ENCODE data around the gene NSL1.
"Not testable (repeated sequence)": the region's sequence is repeated elsewhere in the genome, so short reads cannot be mapped to it uniquely, and the experiment has no call there.

The NSL1 gene, protein sequence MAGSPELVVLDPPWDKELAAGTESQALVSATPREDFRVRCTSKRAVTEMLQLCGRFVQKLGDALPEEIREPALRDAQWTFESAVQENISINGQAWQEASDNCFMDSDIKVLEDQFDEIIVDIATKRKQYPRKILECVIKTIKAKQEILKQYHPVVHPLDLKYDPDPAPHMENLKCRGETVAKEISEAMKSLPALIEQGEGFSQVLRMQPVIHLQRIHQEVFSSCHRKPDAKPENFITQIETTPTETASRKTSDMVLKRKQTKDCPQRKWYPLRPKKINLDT

DNA sequence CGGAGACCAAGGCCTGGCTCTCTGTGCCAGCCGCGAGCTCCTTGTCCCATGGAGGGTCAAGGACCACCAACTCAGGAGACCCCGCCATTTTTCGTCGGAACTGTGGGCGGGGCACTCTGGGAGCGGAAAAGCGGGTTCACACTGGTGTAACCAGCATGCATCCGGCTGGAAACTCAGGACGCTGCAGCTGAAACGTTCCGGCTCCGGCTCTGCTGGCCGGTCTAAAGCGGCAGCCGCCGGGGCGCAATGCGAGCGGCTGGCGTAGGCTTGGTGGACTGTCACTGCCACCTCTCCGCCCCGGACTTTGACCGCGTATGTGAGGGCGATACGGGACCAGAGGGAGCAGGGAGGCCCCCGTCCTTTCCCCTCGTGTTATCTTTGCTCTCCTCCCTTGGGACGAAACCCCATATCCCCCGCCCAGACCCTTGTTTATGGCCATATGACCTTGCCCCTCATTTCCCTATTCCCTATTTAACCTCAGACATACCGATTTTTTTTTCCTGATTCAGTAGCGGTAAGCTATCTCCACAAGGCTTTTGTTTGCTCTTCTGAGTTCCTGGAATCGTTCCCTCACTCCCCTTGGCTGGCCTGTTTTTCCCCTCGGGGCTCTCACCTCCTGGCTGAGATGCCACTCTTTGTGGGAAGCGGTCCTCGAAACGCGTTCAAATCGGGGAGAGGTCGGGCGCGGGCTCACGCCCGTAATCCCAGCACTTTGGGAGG is at the start of gene NSL1, which contains the start of gene TATDN3:
Gene NSL1 (minus strand): TSS at position 102 of the 720 bp plus-strand sequence. CDS start 14 bp downstream, at position 88.
Gene TATDN3 (plus strand): TSS at position 219 of the 720 bp plus-strand sequence. CDS start 28 bp downstream, at position 247.
- DNase-seq (ENCODE audit: low spot score): peak; percentile 90

DNA sequence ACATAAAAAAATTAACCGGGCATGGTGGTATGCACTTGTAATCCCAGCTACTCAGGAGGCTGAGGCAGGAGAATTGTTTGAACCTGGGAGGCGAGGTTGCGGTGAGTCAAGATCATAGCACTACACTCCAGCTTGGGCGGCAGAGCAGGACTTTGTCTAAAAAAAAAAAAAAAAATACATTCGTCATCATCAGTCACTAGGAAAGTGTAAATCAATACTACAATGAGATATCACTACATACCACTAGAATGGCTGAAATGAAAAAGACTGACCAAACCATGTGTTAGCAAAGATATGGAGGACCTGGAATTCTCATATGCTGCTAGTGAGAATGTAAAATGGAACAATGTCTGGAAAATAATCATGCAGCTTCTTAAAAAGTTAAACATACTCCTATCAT is 46.6 kb upstream of the NSL1 start:
- no peak for DNase-seq (ENCODE audit: low spot score)

DNA sequence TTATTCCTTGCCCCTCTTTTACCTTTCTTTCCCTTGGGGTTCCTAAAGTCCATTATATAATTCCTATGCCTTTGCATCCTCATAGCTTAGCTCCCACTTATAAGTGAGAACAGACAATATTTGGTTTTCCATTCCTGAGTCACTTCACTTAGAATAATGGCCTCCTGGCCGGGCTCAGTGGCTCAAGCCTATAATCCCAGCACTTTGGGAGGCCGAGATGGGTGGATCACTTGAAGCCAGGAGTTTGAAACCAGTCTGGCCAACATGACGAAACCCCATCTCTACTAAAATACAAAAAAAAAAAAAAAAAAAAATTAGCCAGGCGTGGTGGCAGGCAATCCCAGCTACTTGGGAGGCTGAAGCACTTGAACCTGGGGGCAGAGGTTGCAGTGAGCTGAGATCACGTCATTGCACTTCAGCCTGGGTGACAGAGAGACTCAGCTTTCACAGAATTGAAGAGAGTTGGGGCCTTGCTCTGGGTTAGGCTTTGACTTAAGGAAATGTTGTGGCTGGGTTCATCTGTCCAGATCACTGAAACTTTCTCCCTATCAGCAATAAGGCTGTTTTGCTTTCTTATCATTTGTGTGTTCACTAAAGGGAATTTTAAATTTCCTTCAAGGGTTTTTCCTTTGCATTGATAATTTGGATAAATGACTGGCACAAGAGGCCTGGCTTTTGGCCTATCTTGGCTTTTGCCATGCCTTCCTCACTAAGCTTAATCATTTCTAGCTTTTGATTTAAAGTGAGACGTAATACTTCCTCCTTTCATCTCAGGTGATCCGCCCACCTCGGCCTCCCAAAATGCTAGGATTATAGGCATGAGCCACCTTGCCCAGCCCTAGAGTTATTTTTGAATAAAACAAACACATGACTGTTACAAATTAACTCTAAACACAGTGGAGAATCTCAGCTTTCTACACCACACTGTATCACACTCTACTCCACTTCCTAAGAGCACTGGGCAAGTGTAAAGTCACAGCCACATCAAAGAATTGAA is 41.9 kb upstream of the NSL1 start:
- not testable (repeated sequence) for DNase-seq (ENCODE audit: low spot score)

DNA sequence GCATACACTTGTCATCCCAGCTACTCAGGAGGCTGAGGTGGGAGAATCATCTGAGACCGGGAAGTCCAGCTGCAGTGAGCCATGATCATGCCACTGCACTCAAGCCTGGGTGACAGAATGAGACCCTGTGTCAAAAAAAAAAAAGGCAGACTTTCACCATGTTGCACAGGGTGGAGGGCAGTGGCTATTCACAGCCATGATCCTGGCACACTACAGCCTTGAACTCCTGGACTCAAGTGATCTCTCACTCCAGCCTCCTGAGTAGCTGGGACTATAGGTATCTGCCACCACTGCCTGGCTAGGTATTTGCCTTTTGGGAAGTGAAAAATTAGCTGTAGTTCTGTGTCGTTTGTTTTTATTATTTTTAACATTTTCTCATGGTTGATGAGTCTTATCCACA is 36.8 kb upstream of the NSL1 start:
- DNase-seq (ENCODE audit: low spot score): no peak

DNA sequence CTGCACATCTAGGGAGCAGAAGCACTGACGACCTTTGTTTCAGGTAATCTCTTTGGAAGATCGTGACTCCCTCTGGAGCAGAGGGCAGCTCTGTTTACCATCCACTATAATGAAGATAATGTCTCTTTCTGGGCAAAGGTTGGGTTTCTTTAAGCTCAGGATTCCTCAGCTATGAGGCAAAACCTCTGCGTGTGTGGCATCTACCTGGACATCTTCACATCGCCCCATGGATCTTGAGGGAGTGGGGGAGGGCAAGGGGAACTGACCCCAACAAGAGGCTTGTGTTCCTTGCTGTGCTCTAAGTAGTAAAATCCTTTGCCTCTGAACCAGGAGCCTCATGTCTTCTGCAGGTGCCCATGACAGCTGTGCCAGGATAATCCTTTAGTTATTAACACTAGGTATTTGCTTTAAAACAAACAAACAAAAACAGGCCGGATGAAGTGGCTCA is 36.3 kb upstream of the NSL1 start:
- no peak for DNase-seq (ENCODE audit: low spot score)

DNA sequence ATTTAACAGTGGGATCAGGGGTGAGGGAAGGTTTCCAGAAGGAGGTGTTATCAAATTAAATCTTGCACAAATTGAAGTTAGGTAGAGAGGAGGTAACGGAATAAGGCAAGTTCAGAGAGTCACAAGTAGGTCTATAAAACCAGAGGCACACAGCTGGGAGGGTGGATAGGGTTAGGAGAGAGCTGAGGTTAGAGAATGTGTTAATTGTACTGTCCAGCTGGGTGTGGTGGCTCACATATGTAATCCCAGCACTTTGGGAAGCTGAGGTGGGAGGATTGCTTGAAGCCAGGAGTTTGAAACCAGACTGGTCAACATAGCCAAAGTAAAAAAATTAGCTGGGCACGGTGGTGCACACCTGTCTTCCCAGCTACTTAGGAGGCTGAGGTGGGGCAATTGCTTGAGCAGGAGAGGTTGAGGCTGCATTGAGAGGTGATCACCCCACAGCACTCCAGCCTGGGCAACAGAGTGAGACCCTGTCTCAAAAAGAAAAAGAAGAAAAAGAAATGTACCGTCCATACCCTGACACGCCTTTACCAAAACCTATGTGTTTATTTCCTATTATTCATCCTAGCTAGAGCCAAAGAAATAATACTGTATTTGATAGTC is 35.7 kb upstream of the NSL1 start:
- DNase-seq (ENCODE audit: low spot score): no peak

DNA sequence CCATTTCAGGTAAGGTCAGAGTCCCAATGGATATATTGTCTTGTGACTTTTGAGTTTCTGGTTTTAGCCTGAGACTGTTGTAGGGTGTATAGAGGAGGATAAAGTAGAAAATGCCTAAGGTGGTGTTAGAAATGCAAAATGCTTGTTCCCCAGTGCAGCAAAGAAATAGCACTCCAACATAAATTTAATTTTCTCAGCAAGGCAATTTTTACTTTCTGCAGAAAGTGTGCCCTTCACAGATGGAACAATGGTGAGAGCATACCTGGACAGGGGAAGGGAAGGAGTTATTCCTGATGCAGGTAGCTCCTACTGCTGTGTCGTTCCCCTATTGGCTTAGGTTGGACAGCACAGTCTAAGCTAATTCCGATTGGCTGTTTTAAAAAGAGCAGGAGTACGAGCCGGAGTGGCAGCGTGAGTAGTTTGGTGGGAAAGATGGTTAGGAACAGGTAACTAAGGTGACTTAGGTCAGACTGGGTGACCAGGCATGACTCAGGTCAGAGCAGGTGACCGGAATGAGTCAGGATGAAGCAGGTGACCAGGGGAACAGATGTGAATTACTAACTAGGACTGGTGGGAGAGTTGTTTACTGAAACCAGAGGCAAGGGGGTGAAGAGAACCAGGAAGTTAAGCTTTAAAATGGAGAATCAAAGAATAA is 34.3 kb upstream of the NSL1 start:
- DNase-seq (ENCODE audit: low spot score): no peak

DNA sequence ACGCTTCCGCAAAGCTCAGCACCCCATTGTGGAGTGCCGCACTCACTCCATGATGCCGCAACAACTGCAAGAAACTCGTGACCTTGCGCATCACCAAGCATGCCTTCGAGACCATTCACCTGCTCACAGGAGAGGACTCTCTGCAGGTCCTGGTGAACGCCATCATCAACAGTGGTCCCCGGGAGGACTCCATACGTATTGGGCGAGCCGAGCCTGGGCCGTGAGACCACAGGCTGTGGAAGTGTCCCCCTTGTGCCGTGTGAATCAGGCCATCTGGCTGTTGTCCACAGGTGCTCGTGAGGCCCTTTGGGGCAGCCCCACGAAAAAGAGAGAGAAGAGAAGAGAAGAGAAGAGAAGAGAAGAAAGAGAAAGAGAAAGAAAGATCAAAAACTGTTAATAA is 32.6 kb upstream of the NSL1 start:
- no peak for DNase-seq (ENCODE audit: low spot score)

DNA sequence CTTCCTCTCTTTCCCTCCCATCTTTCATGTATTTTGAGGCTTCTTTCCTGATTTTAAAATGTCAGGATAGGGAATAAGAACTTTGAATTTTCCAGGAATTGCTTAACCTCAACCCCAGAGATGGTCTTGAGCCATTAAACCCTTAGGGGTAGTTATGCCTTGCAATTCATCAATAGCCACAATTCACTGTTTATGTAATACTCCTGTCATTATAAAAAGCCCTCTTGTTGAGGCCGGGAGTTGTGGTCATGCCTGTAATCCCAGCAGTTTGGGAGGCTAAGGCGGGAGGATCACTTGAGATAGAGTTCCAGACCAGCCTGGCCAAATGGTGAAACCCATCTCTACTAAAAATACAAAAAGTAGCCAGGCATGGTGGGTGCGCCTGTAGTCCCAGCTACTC is 31.4 kb upstream of the NSL1 start:
- no peak for DNase-seq (ENCODE audit: low spot score)

DNA sequence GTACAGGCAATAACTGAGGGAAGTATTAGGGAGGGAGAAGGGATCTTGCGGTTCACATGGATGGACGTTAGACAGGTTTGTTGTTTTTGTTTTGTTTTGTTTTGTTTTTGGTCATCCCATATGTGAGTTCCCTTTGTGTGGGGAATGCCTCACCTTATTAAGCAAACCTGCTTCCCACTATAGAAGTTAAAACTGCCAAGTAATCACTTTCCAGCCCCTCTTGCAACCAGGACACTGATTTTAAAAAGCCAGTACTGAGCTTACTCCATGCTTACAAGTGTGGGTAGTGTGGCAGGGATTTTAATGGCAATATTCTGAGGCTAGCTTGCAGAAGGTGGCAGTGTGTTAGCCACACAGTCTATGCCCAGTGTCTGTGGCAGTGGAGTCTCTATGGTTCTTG is 29.4 kb upstream of the NSL1 start:
- no peak for DNase-seq (ENCODE audit: low spot score)

DNA sequence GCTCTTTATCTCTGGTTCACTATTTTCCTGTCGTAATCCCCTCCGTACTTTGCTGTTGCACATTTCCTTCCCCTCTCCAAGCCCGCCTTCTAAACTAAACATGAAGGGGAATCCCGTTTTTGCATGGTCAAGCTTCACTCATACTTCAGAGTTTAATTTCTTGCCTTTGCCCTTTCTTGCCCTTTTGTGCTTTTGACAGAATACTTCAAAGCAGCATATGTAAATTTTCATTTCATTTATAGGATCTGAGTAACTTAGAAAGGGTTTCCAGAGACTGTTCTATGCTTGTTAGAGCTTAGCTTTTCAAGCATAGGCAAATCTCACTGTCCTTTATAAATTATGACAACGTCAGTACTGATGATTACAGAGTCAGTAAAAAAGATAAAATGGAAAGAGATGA is 28.1 kb upstream of the NSL1 start:
- no peak for DNase-seq (ENCODE audit: low spot score)

DNA sequence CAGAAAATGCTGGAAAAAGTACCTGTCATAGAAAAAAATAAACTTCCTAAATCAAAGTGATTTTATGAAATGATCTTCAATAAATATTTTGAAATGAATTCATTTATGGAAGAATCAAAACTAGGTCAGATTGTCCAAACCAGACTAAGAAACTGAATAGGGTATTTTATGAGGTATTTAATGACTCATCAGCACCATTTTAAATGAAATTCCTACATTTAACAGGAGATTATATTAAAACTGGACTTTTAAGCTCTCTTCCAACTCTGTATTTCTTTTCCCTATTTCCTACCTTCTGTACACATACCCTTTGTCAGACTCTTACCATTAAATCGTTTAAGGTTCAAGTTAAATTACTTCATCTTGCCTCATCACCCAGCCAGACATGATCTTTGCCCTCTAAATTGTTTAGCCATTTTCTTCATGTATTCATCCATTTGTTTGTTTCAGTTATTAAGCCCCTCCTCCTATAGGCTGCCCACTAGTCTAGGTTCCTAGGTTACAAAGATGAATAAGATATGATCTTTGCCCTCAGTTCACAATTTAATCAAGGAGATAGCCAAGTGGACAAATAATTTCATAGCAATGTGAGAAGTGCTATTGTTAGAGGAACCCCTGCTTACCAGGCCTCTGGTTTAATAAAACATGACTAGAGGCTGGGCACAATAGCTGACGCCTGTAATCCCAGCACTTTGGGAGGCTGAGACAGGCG is 25.1 kb upstream of the NSL1 start:
- DNase-seq (ENCODE audit: low spot score): no peak

DNA sequence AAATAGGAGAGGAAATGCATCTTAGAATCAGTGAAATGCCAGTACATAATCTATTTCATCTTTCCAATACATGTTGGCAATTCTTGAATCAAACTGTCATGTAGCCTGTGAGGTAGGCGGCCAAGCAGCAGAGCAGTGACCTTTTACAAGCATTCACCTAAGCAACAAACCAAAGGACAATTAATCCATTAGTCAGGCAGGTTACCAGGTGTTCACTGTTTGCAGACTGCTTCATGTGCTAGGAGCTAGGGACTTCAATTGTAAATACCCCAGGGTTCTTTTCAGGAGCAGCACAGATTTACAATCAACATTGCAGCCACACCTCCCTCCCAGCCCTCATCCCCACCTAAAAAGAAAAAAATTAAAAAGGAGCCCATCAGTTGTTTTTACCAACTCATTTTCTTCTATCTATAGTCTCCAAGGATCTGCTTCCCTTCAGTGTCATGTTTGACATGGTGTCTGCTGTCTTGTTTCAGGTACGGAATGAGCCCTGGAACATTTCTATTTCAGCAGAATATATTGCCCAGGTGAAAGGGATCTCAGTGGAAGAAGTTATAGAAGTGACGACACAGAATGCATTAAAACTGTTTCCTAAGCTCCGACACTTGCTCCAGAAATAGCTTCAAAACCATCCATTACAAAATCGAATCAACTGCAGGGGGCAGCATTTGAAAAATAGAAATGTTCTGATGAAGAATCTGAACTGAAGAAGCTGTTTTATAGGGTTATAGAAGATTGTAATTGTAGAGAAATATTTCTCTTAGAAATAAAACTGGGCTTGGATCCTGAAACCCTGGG is 23.2 kb upstream of the NSL1 start:
- DNase-seq (ENCODE audit: low spot score): peak; percentile 35

DNA sequence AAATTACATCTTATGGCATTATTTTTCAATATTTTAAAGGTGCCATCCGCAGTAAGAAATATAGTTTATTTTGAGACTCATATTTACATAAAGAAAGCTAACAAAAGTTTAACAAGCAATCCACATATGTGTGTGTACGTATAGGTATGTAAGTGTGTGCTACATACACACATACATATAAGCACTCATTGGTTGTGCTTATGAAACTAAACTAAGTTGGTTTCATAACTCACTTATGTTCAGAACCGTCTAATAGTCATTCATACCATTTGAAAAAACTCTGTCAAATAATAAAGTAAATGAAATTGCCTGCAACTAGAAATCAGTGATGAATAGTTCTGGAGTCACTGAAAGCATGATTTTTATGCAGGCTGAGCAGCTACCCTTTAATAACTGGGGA is 14.2 kb upstream of the NSL1 start:
- DNase-seq (ENCODE audit: low spot score): no peak

DNA sequence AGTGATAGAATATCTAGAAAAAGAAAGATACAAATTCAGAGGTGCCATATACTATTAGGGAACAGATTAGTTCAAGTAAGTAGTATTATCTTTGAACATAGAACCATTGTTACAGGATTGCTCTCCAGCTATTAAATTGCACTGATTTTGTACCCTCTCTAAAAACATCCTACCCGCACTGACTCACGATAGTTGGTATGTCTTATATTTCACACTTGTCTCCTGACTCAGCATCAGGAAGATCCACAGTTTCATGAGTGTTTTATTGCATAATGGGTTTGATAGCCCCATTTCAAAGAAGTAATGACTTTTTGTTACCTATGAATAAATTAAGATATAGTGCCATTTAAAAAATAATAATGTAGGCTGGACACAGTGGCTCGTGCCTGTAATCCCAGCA is 6.1 kb upstream of the NSL1 start:
- DNase-seq (ENCODE audit: low spot score): peak; percentile 20

DNA sequence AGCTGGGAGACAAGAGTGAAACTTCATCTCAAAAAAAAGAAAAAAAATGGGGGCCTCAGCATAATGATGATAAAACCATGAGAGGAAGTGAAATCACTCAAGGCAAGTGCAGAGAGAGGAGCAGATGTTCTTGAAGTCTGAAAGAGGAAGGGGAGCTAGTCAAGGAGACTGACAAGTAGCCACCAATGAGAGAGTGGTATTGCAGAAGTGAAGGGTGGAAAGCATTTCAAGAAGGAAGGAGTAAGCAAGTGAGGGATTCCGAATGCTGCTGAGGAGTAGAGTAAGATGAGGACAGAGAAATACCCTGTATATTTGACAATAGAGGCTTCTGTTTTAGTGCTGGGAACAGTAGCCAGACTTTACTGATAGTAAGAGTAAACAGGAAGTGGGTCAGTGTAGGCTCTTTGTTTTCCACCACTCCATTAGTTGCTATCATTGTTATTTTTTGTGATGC is 3.0 kb upstream of the NSL1 start:
- peak; percentile 75 for DNase-seq (ENCODE audit: low spot score)

DNA sequence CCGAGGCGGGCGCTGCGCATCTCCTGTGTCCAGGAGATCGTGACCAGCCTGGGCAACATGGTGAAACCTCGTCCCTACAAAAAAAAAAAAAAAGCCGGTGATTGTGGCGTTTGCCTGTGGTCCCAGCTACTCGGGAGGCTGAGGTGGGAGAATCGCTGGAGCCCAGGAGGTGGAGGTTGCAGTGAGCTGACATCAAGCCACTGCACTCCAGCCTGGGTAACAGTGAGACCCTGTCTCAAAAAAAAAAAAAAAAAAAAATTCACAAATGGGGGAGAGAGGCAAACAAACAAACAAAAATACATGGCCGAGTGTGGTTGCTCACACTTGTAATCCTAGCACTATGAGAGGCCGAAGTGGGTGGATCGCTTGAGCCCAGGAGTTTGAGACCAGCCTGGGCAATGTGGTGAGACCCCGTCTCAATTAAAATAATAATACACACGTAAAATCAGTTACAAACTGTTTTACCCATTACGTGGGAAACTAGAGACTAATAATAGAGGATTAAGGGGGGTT is 875 bp upstream of the NSL1 start:
- no peak for DNase-seq (ENCODE audit: low spot score)

DNA sequence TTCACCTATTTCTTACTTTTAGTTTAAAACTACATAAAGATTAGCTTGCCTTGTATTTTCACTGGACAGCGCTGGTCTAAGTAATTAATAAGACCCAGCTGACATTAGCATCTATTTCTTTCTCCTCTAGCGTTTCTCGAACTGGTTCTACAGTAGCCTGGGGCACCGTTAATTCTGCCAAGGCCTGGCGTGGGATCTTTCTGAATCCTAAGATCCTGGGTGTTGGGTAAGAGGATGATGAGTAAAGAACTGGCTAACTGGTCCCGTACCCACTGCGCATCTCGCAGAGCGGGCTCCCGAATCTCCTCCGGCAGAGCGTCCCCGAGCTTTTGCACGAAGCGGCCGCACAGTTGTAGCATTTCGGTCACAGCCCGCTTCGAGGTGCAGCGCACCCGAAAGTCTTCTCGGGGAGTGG is 309 bp downstream of the NSL1 start:
- DNase-seq (ENCODE audit: low spot score): no peak

DNA sequence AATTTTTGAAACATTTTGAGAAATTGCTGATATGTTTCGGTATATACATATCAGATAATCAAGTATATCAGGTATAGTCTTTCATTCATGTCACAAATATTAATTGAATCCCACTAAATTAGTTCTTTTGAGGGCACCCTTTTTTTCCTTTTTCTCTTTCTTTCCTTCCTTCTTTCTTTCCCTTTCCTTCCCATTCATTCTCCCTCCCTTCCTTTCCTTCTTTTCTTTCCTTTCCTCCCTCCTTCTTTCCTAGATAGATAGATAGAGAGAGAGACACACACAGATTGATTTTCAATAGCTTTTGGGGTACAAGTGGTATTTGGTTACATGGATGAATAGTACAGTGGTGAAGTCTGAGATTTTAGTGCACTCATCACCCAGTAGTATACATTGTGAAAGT is 5.7 kb downstream of the NSL1 start:
- no peak for DNase-seq (ENCODE audit: low spot score)

DNA sequence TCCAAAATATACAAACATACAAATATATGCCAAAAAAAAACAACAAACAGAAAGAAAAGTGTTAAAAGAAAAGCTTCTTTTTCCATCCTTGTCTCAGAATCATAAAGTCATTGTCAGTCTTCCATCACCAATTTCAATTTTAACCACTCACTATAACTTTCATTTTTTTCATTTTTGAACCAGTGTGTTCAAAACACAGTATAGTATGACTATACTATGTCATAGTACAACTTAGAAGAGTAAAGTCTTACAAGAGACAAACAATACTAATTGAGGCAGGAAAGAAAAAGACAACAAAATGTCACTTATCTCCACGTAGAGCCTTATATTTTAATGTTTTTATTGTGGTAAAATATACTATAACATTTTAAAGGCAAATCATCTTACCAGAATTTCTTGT is 7.6 kb downstream of the NSL1 start:
- DNase-seq (ENCODE audit: low spot score): no peak

Measured in putamen (tissue), 1 donor.